ENCODE measurements around the gene CAMK2D.

Gene CAMK2D

GRCh38 chr4:113584407-113585150 is 177.0 kb downstream of the CAMK2D start:
- H2AK5ac ChIP-seq (ENCODE audit: low read length) = no peak overlapping the region
- no peak overlapping the region for H4K8ac ChIP-seq (ENCODE audit: low read depth, low read length)
- no peaks in the 10 kb centered on the region for H3K27me3 ChIP-seq (ENCODE audit: insufficient read depth, low read length)
- peak overlapping the region; percentile 12 for H3K27ac ChIP-seq (ENCODE audit: low read depth, low read length)
- H3K36me3 ChIP-seq (ENCODE audit: control insufficient read depth in 1 of 2, insufficient read depth in 2 of 2, low read length in 2 of 2) = no peaks in the 10 kb centered on the region
- no peak overlapping the region for H4K12ac ChIP-seq (ENCODE audit: low read depth, low read length)
- no peaks in the 10 kb centered on the region for H3K79me1 ChIP-seq (ENCODE audit: low read length)
- H3K14ac ChIP-seq (ENCODE audit: low read length) = no peak overlapping the region
- peaks cover 2 to 4% of the 10 kb centered on the region in 2 experiments for H3K4me1 ChIP-seq (ENCODE audit: control insufficient read depth in 1 of 2, insufficient read depth in 2 of 2, low read length in 2 of 2)
- no peak overlapping the region for H2BK12ac ChIP-seq (ENCODE audit: low read length)
- H3K4ac ChIP-seq (ENCODE audit: low read depth, low read length) = no peak overlapping the region
- WGBS (ENCODE audit: extremely low coverage, insufficient coverage, insufficient read length) = no CpG with 5 or more reads among the region's 4 CpGs
- peak overlapping the region; percentile 57 for H2BK5ac ChIP-seq (ENCODE audit: low read depth, low read length, poor library complexity)
- no peaks in the 10 kb centered on the region for H3K79me2 ChIP-seq (ENCODE audit: control insufficient read depth, insufficient read depth, low read length, poor library complexity)
- H3K4me2 ChIP-seq (ENCODE audit: low read length) = no peak overlapping the region
- no peak overlapping the region for H3K9ac ChIP-seq (ENCODE audit: low read length)
- H2BK120ac ChIP-seq (ENCODE audit: insufficient read depth, low read length, poor library complexity) = no peak overlapping the region
- H3K9me3 ChIP-seq (ENCODE audit: insufficient read depth, low read depth, low read length) = no peaks in the 10 kb centered on the region
- no peak overlapping the region for H2AFZ ChIP-seq (ENCODE audit: insufficient read depth, low read length, poor library complexity)
- no peak overlapping the region for H3K4me3 ChIP-seq (ENCODE audit: low read depth, low read length)
- H3K23ac ChIP-seq (ENCODE audit: low read length) = no peak overlapping the region
- DNase-seq = no peak
- peak overlapping the region; percentile 12 for H4K91ac ChIP-seq (ENCODE audit: low read depth, low read length)
- no peak overlapping the region for H3K18ac ChIP-seq (ENCODE audit: low read length)

GRCh38 chr4:113582737-113583136 is 178.8 kb downstream of the CAMK2D start:
- H3K79me1 ChIP-seq (ENCODE audit: low read length) = no peaks in the 10 kb centered on the region
- H4K8ac ChIP-seq (ENCODE audit: low read depth, low read length) = no peak overlapping the region
- no peaks in the 10 kb centered on the region for H3K27me3 ChIP-seq (ENCODE audit: insufficient read depth, low read length)
- no peak for DNase-seq
- no peaks in the 10 kb centered on the region for H3K9me3 ChIP-seq (ENCODE audit: insufficient read depth, low read depth, low read length)
- no peak overlapping the region for H2AFZ ChIP-seq (ENCODE audit: insufficient read depth, low read length, poor library complexity)
- no peak overlapping the region for H4K91ac ChIP-seq (ENCODE audit: low read depth, low read length)
- no peak overlapping the region for H3K9ac ChIP-seq (ENCODE audit: low read length)
- no peak overlapping the region for H2BK12ac ChIP-seq (ENCODE audit: low read length)
- no peaks in the 10 kb centered on the region for H3K36me3 ChIP-seq (ENCODE audit: control insufficient read depth in 1 of 2, insufficient read depth in 2 of 2, low read length in 2 of 2)
- no peak overlapping the region for H3K4me3 ChIP-seq (ENCODE audit: low read depth, low read length)
- no peak overlapping the region for H3K27ac ChIP-seq (ENCODE audit: low read depth, low read length)
- no CpG with 5 or more reads among the region's 4 CpGs for WGBS (ENCODE audit: extremely low coverage, insufficient coverage, insufficient read length)
- H3K4ac ChIP-seq (ENCODE audit: low read depth, low read length) = no peak overlapping the region
- no peak overlapping the region for H3K23ac ChIP-seq (ENCODE audit: low read length)
- H3K4me2 ChIP-seq (ENCODE audit: low read length) = no peak overlapping the region
- no peak overlapping the region for H3K18ac ChIP-seq (ENCODE audit: low read length)
- no peak overlapping the region for H2BK5ac ChIP-seq (ENCODE audit: low read depth, low read length, poor library complexity)
- H2BK120ac ChIP-seq (ENCODE audit: insufficient read depth, low read length, poor library complexity) = no peak overlapping the region
- H3K4me1 ChIP-seq (ENCODE audit: control insufficient read depth in 1 of 2, insufficient read depth in 2 of 2, low read length in 2 of 2) = peaks cover 2 to 4% of the 10 kb centered on the region in 2 experiments
- H4K12ac ChIP-seq (ENCODE audit: low read depth, low read length) = no peak overlapping the region
- no peak overlapping the region for H2AK5ac ChIP-seq (ENCODE audit: low read length)
- no peak overlapping the region for H3K14ac ChIP-seq (ENCODE audit: low read length)
- H3K79me2 ChIP-seq (ENCODE audit: control insufficient read depth, insufficient read depth, low read length, poor library complexity) = no peaks in the 10 kb centered on the region

- Histone ChIP-seq H3K79me2 (ENCODE audit: control insufficient read depth, insufficient read depth, low read length, poor library complexity) (no peaks in the 10 kb centered on the region), H3K23ac (ENCODE audit: low read length) (no peak overlapping the region), H3K4me2 (ENCODE audit: low read length) (no peak overlapping the region), H2AFZ (ENCODE audit: insufficient read depth, low read length, poor library complexity) (no peak overlapping the region), H3K4me3 (ENCODE audit: low read depth, low read length) (no peak overlapping the region), H2AK5ac (ENCODE audit: low read length) (no peak overlapping the region), H4K8ac (ENCODE audit: low read depth, low read length) (no peak overlapping the region), H4K91ac (ENCODE audit: low read depth, low read length) (no peak overlapping the region), H3K27ac (ENCODE audit: low read depth, low read length) (no peak overlapping the region), H2BK5ac (ENCODE audit: low read depth, low read length, poor library complexity) (no peak overlapping the region), H3K9ac (ENCODE audit: low read length) (no peak overlapping the region), H3K18ac (ENCODE audit: low read length) (no peak overlapping the region), H4K12ac (ENCODE audit: low read depth, low read length) (no peak overlapping the region), H3K27me3 (ENCODE audit: insufficient read depth, low read length) (no peaks in the 10 kb centered on the region), H3K4ac (ENCODE audit: low read depth, low read length) (no peak overlapping the region), H2BK120ac (ENCODE audit: insufficient read depth, low read length, poor library complexity) (no peak overlapping the region), H3K9me3 (ENCODE audit: insufficient read depth, low read depth, low read length) (no peaks in the 10 kb centered on the region), H2BK12ac (ENCODE audit: low read length) (no peak overlapping the region), H3K79me1 (ENCODE audit: low read length) (no peaks in the 10 kb centered on the region), H3K14ac (ENCODE audit: low read length) (no peak overlapping the region), H3K36me3 (ENCODE audit: control insufficient read depth in 1 of 2, insufficient read depth in 2 of 2, low read length in 2 of 2) (no peaks in the 10 kb centered on the region), H3K4me1 (ENCODE audit: control insufficient read depth in 1 of 2, insufficient read depth in 2 of 2, low read length in 2 of 2) (peaks cover 2 to 3% of the 10 kb centered on the region in 2 experiments)
- DNase-seq = no peak
- WGBS (ENCODE audit: extremely low coverage, insufficient coverage, insufficient read length) = no CpG with 5 or more reads among the region's 1 CpG
Measured at GRCh38 chr4:113579360-113579759, 182.2 kb downstream of the CAMK2D start.

GRCh38 chr4:113576947-113577678 is 184.4 kb downstream of the CAMK2D start:
- H2AFZ ChIP-seq (ENCODE audit: insufficient read depth, low read length, poor library complexity) = no peak overlapping the region
- H4K8ac ChIP-seq (ENCODE audit: low read depth, low read length) = no peak overlapping the region
- H3K23ac ChIP-seq (ENCODE audit: low read length) = no peak overlapping the region
- no peak overlapping the region for H3K4me2 ChIP-seq (ENCODE audit: low read length)
- H3K4ac ChIP-seq (ENCODE audit: low read depth, low read length) = no peak overlapping the region
- no peaks in the 10 kb centered on the region for H3K79me1 ChIP-seq (ENCODE audit: low read length)
- H4K12ac ChIP-seq (ENCODE audit: low read depth, low read length) = no peak overlapping the region
- H2BK12ac ChIP-seq (ENCODE audit: low read length) = no peak overlapping the region
- no CpG with 5 or more reads among the region's 5 CpGs for WGBS (ENCODE audit: extremely low coverage, insufficient coverage, insufficient read length)
- no peaks in the 10 kb centered on the region for H3K4me1 ChIP-seq (ENCODE audit: control insufficient read depth in 1 of 2, insufficient read depth in 2 of 2, low read length in 2 of 2)
- no peaks in the 10 kb centered on the region for H3K9me3 ChIP-seq (ENCODE audit: insufficient read depth, low read depth, low read length)
- H3K4me3 ChIP-seq (ENCODE audit: low read depth, low read length) = no peak overlapping the region
- H3K9ac ChIP-seq (ENCODE audit: low read length) = no peak overlapping the region
- no peak overlapping the region for H2BK120ac ChIP-seq (ENCODE audit: insufficient read depth, low read length, poor library complexity)
- no peaks in the 10 kb centered on the region for H3K27me3 ChIP-seq (ENCODE audit: insufficient read depth, low read length)
- no peak overlapping the region for H3K27ac ChIP-seq (ENCODE audit: low read depth, low read length)
- H3K36me3 ChIP-seq (ENCODE audit: control insufficient read depth in 1 of 2, insufficient read depth in 2 of 2, low read length in 2 of 2) = no peaks in the 10 kb centered on the region
- H4K91ac ChIP-seq (ENCODE audit: low read depth, low read length) = no peak overlapping the region
- no peak overlapping the region for H3K18ac ChIP-seq (ENCODE audit: low read length)
- peak in 1 of 2 donors; percentile 53 for DNase-seq
- no peak overlapping the region for H3K14ac ChIP-seq (ENCODE audit: low read length)
- H2BK5ac ChIP-seq (ENCODE audit: low read depth, low read length, poor library complexity) = no peak overlapping the region
- H3K79me2 ChIP-seq (ENCODE audit: control insufficient read depth, insufficient read depth, low read length, poor library complexity) = no peaks in the 10 kb centered on the region
- H2AK5ac ChIP-seq (ENCODE audit: low read length) = no peak overlapping the region

All from trophoblast cell (in vitro differentiated cells and primary cell).